CD4-positive, alpha-beta T cell treated with Interleukin-4 for 1 hour (primary cell): ENCODE results near the gene ADCY10.

Experiments used
- DNase-seq, 2 donors: peaks; one replicate each; pipeline ENCODE4 v3.0.0-alpha.2; 2020 to 2022

The ADCY10 gene

GRCh38 chr1:167772436-167772835 lies 141.5 kb downstream of the ADCY10 start:
- no peak for DNase-seq

GRCh38 chr1:167770127-167770526 lies 143.8 kb downstream of the ADCY10 start:
- no peak for DNase-seq

DNA sequence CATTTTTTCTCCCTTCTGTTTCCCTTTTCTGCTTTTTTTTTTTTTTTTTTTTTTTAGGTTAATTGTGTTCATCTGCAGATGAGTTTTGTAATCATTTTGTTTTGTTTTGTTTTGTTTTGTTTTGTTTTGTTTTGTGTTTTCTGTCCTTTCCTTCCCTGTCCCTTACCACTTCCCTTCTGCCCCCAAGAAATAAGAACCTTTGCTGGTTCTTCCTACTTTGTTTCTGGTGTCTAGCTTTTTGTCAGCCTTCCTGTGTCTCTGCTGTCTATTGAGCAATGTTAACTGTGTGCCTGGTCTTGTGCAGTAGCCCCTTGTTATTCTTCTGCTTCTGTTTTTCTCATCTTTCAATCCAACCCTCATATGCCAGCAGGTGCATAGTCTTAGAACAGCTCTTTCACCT lies 146.2 kb downstream of the ADCY10 start:
- no peak for DNase-seq

GRCh38 chr1:167766538-167766937 lies 147.4 kb downstream of the ADCY10 start:
- no peak for DNase-seq

DNA sequence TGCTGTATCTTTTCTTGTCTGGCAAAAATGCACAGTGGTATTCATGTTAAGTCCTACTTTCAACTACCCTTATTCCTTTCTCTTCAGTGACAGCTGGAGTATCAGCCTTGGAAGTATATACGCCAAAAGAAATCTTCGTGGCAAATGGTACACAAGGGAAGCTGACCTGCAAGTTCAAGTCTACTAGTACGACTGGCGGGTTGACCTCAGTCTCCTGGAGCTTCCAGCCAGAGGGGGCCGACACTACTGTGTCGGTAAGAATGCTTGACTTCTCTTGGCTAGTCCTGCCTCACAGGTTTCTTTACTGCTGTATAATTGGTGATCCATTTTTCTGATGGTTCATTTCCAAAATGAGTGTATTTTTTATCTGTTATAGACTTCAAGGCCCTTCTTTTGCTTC lies 148.4 kb downstream of the ADCY10 start:
- DNase-seq = no peak

GRCh38 chr1:167764458-167765330 lies 149.2 kb downstream of the ADCY10 start:
- DNase-seq = no peak

DNA sequence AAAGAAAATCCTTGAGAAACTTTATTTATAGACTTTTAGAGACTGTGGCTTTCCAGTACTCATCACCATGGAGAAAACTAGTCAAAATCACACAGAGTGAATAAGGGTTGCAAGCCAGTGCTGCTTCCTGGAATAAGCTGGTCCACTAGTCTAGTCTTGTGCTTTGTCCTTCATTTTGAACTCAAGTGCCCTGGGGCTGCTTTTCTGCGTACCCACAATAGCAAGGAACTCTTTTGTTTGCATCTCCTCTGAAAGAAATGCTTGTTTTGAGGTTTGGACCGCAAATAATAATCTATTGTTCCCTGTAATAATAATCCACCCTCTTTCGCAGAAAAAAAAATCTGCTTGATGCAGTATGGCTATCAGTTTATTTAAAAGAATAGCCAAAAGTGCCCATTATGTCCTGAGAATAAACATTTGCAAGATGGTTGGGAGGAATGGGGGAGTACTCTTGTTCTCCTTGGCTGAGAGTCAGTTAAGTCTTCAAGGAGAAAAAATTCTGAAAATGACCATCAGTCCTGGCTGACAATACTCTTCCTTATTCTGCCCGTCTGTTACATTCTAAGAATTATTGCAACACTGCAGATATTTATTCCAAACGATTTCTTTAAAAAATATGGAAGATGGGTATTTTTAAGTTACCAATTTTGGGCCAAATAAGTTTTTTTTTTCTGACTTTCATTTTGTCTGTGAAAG lies 150.3 kb downstream of the ADCY10 start:
- DNase-seq = no peak

DNA sequence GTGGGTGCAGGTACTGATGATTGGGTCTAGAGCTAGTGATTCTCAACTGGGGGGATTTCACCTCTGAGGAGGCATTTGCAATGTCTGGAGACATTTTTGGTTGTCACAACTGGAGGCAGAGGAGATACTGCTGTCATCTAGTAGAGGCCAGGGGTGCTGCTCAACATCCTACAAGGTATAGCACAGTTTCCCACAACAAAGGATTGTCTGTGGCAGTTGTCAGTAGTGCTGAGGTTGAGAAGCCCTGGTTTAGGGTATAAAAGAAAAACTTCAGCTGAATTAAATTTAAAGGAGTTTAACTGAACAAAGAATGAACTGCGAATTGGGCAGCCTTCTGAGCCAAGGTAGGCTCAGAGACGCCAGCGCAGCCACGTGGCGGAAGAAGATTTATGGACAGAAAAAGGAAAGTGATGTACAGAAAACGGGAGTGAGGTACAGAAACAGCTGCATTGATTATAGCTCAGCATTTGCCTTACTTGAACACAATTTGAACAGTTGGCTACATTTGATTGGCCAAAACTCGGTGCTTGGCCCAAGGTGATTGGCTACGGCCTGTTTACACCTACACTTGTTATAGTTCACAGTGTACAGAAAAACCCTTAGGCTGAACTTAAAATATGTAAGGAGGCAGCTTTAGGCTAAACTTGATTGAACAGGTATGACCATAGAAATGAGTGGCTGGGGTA lies 151.7 kb downstream of the ADCY10 start:
- peak in 1 of 2 donors; percentile 22 for DNase-seq

- no peak for DNase-seq
Observed at GRCh38 chr1:167761400-167761799, 152.5 kb downstream of the ADCY10 start.
